GM08714 (cell line): ENCODE data around the gene LTBP2.

Source experiments
- H3K4me3 ChIP-seq: fragments of 200-500 bp; sonication (Bioruptor generic); 2 replicates; pipeline ENCODE4 v1.5.1; 2014; ENCODE audit warnings: mild to moderate bottlenecking, low read length, inconsistent platforms
- ZNF274 ChIP-seq: IDR thresholded peaks from 2 replicates; pipeline ENCODE4 v1.6.1; 2012; ENCODE audit warnings: mild to moderate bottlenecking, low read depth, low read length

Gene LTBP2

DNA sequence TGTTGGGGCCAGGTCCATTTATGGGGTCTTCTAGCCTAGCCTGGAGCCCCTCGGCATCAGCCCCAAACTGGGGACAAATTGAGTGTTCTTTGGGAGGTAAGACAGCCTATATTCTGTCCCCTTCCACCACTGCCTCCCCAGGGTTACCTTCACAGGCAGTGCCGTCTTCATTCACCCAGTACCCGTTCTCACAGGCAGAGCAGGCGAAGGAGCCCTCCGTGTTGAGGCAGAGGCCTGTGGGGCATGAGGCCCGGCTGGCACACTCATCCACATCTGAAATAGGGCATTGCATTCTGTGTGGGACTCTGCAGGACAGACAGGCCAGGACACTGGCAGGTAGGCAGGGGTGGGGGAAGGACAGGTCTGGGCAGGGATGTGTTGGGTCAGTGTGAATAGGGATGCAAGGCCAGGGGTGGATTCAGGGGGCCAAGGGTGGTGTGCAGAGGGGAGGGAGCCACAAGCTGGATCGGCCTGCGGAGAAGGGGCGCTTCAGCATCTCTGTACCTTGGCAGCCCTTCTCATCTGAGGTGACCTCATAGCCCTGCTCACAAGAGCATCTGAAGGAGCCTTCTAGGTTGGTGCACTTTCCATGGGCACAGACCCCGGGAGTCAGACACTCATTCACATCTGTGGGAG lies 102.3 kb downstream of the LTBP2 start:
- TF ChIP-seq ZNF274: no peak

DNA sequence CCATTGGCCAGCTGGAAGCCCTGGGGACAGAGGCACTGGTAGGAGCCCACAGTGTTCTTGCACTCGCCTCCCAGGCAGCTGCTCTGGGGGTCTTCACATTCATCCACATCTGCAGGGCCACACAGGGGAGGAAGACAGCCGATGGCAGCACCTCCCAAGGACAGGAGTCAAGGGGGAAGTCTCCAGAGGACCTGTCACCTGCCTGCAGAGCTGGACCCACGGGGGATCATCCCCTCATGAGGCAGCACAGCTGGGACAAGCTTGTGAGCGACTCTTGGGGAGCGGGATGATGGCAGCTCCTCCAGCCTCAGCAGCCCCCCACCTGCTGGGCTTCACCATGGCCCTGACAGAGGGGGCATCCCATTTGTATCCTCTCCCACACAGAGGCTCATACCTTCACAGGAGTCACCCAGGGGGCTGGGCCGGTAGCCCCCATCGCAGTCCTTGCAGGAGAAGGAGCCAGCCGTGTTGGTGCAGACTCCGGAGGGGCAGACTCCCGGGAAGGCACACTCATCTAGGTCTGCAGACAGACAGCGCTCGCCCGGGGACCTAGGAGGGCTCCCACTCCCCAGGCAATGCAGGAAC lies 103.1 kb downstream of the LTBP2 start:
- H3K4me3 ChIP-seq: no peak overlapping the region
- no peak for TF ChIP-seq ZNF274

More for the DNA sequence above, 102.3 kb downstream of the LTBP2 start:
- H3K4me3 ChIP-seq: no peak overlapping the region

DNA sequence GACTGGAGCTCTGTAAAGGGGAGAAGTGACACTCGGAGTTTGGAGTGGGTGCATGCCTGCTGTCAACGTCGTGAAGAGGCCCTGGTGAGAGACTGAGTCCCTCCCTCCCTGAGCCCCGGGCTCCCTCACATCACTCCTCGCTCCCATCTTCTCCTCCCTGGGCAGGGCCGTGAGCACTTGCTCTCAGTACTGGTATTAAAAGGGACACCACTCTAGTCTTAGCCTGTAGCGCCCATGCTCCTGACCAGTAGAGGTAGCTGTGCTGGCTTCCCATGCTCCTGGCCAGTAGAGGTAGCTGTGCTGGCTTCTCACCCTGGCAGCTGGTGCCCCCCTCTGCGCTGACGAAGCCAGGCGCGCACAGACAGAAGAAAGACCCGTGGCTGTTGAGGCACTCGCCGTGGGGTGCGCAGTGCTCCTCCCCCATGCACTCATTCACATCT lies 103.7 kb downstream of the LTBP2 start:
- H3K4me3 ChIP-seq: no peak overlapping the region
- TF ChIP-seq ZNF274: no peak

DNA sequence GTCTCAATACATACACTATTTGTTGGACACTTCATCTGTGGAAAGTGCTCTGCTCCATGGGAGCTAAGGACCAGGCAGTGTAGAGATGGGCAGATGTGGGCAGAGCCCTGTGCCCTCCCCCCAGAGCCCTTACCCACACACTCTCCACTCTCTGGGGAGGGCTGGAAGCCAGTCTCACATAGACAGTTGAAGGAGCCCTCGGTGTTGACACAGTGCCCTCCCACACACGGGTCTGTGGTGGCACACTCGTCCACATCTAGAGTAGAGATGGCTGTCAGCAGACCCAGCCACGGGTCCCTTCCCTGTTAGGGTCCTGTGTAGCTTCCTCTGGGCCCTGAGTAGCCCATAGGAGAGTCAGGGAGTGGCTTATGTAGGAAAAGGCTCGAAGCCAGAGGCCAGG lies 104.2 kb downstream of the LTBP2 start:
- no peak overlapping the region for H3K4me3 ChIP-seq

GRCh38 chr14:74507085-74507484 lies 105.0 kb downstream of the LTBP2 start:
- H3K4me3 ChIP-seq: no peak overlapping the region
- no peak for TF ChIP-seq ZNF274

More for the DNA sequence above, 104.2 kb downstream of the LTBP2 start:
- TF ChIP-seq ZNF274: no peak

GRCh38 chr14:74506411-74506851 lies 105.6 kb downstream of the LTBP2 start:
- no peak for TF ChIP-seq ZNF274

GRCh38 chr14:74505831-74506230 lies 106.2 kb downstream of the LTBP2 start:
- TF ChIP-seq ZNF274: no peak
- no peak overlapping the region for H3K4me3 ChIP-seq

More at GRCh38 chr14:74506411-74506851, 105.6 kb downstream of the LTBP2 start:
- no peak overlapping the region for H3K4me3 ChIP-seq

- no peak for TF ChIP-seq ZNF274
- no peak overlapping the region for H3K4me3 ChIP-seq
Measured at GRCh38 chr14:74504874-74505720, 106.9 kb downstream of the LTBP2 start.

GRCh38 chr14:74504412-74504811 lies 107.6 kb downstream of the LTBP2 start:
- TF ChIP-seq ZNF274: no peak
- H3K4me3 ChIP-seq: no peak overlapping the region

DNA sequence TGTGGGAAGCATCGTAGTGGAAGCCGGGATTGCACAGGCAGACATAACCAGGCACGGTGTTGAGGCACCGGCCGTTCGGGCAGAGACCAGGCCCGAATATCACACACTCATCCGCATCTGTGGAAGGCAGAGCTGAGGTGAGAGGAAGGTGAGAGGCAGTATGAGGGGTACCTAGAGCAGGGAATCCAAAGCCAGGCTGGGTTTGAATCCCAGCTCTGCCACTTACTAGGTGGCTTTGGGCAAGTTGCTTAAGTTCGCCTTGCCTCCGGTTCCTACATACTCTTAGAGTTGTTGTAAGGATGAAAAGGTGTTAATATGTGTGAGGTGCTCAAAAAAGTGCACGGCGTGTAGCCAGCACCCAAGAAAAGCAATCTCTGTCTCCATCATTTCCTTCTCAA lies 108.1 kb downstream of the LTBP2 start:
- no peak overlapping the region for H3K4me3 ChIP-seq
- no peak for TF ChIP-seq ZNF274

GRCh38 chr14:74503291-74503937 lies 108.6 kb downstream of the LTBP2 start:
- no peak overlapping the region for H3K4me3 ChIP-seq
- TF ChIP-seq ZNF274: no peak

DNA sequence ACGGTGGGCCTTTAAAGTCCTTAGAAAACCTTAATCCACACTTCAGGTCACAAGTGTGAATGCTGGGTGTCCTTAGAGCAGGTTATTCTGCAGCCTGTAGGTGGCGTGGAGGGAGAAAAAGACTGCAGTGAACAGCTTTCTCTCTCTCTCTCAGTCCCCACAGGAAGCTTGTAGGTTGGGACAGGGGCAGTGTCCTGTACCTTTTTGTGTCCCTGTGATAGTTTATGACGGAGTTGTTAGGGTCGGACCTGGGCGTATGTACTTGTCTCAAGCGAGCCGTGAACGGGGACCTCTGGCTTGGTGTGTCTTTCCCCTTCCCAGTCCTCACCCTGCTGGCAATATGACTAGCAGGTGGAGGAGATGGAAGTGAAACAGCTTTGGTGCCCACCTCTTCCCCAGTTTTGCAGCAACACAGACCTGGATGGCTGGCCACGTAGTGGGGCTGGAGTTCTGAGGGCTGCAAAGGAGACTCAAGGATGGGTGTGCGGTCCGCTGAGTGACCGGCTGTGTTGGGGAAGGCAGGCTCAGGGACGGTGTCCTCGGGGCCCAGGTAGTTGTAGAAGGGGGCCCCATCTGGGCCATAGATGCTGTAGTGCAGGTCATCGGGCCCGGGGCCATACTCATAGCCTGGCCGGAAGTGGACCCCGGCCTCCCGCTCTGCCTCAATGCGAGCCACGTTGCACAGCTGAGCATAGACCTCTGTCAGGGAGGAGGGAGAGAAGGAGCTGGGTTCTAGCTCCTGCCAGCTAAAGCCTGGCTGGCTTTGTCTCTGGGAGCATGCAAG lies 109.6 kb downstream of the LTBP2 start:
- no peak for TF ChIP-seq ZNF274
- no peak overlapping the region for H3K4me3 ChIP-seq

GRCh38 chr14:74501691-74502090 lies 110.3 kb downstream of the LTBP2 start:
- no peak overlapping the region for H3K4me3 ChIP-seq
- TF ChIP-seq ZNF274: no peak
